ENCODE results near the gene CCR7.

The CCR7 gene

GRCh38 chr17:40534371-40535189 is 30.7 kb downstream of the CCR7 start:
- no peak for DNase-seq (ENCODE audit: low spot score)

GRCh38 chr17:40533896-40534295 is 31.4 kb downstream of the CCR7 start:
- no peak for DNase-seq (ENCODE audit: low spot score)

GRCh38 chr17:40532520-40533253 is 32.6 kb downstream of the CCR7 start:
- no peak for DNase-seq (ENCODE audit: low spot score)

- DNase-seq (ENCODE audit: low spot score) = no peak
These were observed 34.0 kb downstream of the CCR7 start for GRCh38 chr17:40531051-40531991.

- DNase-seq (ENCODE audit: low spot score) = no peak
These were observed 34.7 kb downstream of the CCR7 start for GRCh38 chr17:40530531-40530994.

GRCh38 chr17:40529991-40530390 is 35.3 kb downstream of the CCR7 start:
- DNase-seq (ENCODE audit: low spot score) = no peak

GRCh38 chr17:40528692-40529417 is 36.4 kb downstream of the CCR7 start:
- DNase-seq (ENCODE audit: low spot score) = no peak

GRCh38 chr17:40526668-40527067 is 38.6 kb downstream of the CCR7 start:
- no peak for DNase-seq (ENCODE audit: low spot score)

- no peak for DNase-seq (ENCODE audit: low spot score)
These were observed 40.0 kb downstream of the CCR7 start for GRCh38 chr17:40525294-40525693.

- no peak for DNase-seq (ENCODE audit: low spot score)
These were observed 40.9 kb downstream of the CCR7 start for GRCh38 chr17:40524243-40524965.

GRCh38 chr17:40522961-40523310 is 42.3 kb downstream of the CCR7 start:
- DNase-seq (ENCODE audit: low spot score) = no peak

GRCh38 chr17:40522250-40522960 is 42.9 kb downstream of the CCR7 start:
- no peak for DNase-seq (ENCODE audit: low spot score)

GRCh38 chr17:40520991-40521453 is 44.2 kb downstream of the CCR7 start:
- no peak for DNase-seq (ENCODE audit: low spot score)

- DNase-seq (ENCODE audit: low spot score) = no peak
These were observed 46.0 kb downstream of the CCR7 start for GRCh38 chr17:40519089-40519775.

- DNase-seq (ENCODE audit: low spot score) = no peak
These were observed 46.7 kb downstream of the CCR7 start for GRCh38 chr17:40518401-40519088.

GRCh38 chr17:40517981-40518380 is 47.3 kb downstream of the CCR7 start:
- no peak for DNase-seq (ENCODE audit: low spot score)

- no peak for DNase-seq (ENCODE audit: low spot score)
These were observed 48.0 kb downstream of the CCR7 start for GRCh38 chr17:40517286-40517662.

GRCh38 chr17:40516581-40517285 is 48.5 kb downstream of the CCR7 start:
- DNase-seq (ENCODE audit: low spot score) = no peak
